ENCODE results near the gene CREM. TPM values are rescaled to one million over a fixed set of nuclear protein-coding genes. Genes with fewer than 3 reads are reported as not detected.
"Not testable (repeated sequence)": the region's sequence is repeated elsewhere in the genome, so short reads cannot be mapped to it uniquely, and the experiment has no call there.

CREM gene
- 59.5 TPM for total RNA-seq

DNA sequence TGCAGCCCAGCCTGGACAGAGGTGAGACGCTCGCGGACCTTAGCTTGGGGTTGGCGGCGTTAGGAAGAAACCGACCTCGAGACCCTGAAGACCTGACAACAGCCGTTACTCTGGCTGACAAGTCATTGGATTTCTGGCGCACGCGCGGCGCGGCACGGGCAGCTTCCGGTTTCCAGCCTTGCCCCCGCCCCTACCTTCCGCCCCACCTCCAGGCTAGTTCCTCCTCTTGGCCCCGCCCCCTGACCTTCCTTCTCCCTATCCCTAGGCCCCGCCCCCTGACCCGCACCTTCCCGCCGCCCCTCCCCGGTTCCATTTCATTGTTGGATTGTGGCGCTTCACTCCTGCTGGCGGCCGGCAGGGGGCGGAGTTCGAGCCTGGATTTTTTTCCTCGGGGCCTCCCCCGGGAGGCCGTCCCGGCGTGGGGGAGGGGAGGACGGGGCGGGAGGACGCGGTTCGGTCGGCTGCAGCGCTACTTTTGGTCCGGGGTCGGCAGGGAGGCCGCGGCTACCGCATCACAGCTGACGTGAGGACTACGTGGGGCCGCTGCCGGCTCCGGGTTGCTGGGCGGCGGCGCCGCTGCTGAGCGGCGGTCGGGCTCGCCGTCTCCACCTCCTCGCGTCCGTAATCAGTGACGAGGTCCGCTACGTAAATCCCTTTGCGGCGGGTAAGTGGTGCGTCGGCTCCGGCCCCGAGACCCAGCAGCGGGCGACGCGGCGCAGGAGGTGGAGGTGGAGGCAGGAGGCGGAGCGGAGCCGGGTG, at the start of gene CREM:
CREM (plus strand) TSS at position 317 of the 759 bp plus-strand sequence. CDS start 10,990 bp downstream, outside the sequence.
- DNase-seq (ENCODE audit: low spot score), result peak; percentile 100
- intact Hi-C loops (cut with DNase I), result no loop called here
- peak; percentile 98 for ATAC-seq

- DNase-seq (ENCODE audit: low spot score) (no peak), ATAC-seq (no peak)
- intact Hi-C loops (cut with DNase I), result no loop called here
These were observed 47.4 kb upstream of the CREM start for GRCh38 chr10:35079265-35079664.

- intact Hi-C loops (cut with DNase I), result no loop called here
- DNase-seq (ENCODE audit: low spot score) (no peak), ATAC-seq (no peak)
These were observed 46.9 kb upstream of the CREM start for GRCh38 chr10:35079763-35080162.

GRCh38 chr10:35080261-35080660, 46.4 kb upstream of the CREM start:
- DNase-seq (ENCODE audit: low spot score); ATAC-seq; intact Hi-C loops (cut with DNase I): not testable (repeated sequence)

DNA sequence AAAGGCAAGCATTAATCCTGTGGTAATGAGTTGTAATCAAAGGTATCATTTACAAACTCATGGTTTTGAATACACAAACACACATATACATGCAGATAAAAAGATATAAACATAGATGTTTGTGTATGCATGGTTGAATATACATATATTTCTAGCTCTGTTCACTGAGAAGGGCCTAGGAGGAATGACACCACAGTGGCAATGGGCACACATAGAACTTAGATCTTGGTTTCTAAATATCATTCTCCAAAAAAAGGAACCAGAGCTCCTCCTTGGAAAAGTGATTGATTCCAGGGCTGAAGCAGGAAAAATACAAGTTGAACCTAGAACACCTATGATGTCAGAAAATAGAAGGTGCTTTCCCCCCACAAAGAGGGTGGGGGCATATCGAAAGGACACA, 43.4 kb upstream of the CREM start:
- intact Hi-C loops (cut with DNase I), result no loop called here
- DNase-seq (ENCODE audit: low spot score) (no peak), ATAC-seq (no peak)

DNA sequence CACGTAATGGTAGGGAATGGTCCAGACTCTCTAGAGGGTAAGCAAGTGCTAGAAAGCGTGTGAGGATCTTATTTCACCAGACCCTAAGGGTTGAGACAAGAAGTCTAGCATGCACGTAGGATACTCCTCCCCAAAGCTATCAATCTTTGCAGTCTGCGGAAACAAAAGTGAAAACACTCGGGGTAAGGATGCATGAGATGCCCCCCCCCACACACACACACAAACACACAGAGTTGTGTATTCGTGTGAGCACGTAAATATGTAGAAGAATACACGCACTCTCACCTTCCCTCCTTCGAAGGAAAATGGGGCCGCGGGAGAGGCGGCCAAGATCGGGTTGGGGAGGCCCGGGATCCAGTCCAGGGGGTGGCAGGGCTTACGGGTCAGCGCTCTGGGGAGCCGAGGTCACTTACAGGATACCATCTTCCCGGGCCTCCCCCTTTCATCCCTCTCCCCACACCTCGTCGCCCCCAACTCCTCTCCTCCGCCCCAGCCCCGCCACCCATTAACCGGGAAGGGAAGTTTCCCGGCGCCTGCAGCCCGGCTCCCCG, 37.0 kb upstream of the CREM start:
- peak; percentile 18 for ATAC-seq
- intact Hi-C loops (cut with DNase I), result no loop called here
- DNase-seq (ENCODE audit: low spot score), result peak; percentile 67

- intact Hi-C loops (cut with DNase I), result no loop called here
- DNase-seq (ENCODE audit: low spot score) (peak; percentile 95), ATAC-seq (peak; percentile 98)
These were observed 36.3 kb upstream of the CREM start, which contains the start of gene CUL2 for GRCh38 chr10:35090162-35090954. Gene CUL2, minus strand, starts transcription at chr10:35090341. Its CDS starts 19,024 bp downstream, at chr10:35071317.

GRCh38 chr10:35091994-35092790, 34.5 kb upstream of the CREM start:
- no peak for ATAC-seq
- no peak for DNase-seq (ENCODE audit: low spot score)
- intact Hi-C loops (cut with DNase I), result no loop called here

DNA sequence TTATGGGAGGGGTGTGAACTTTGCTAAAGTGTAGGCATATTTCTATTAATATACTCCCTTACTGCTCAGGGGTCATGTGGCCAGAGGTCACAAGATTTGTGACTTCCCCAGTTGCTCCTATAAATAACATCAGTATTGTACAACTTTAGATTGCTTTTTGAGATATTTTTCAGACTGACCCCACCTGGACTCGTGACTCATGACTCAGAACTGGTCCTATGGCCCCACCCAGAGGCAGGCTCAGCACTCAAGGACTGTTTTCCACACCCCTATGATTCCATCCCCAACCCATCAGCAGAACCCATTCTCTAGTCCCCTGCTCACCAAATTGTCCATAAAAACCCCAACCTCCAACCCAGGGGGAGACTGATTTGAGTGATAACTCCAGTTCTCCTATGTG, 33.8 kb upstream of the CREM start:
- intact Hi-C loops (cut with DNase I), result no loop called here
- ATAC-seq, result no peak
- no peak for DNase-seq (ENCODE audit: low spot score)

- DNase-seq (ENCODE audit: low spot score) (no peak), ATAC-seq (no peak)
- intact Hi-C loops (cut with DNase I), result no loop called here
These were observed 30.3 kb upstream of the CREM start for GRCh38 chr10:35096312-35096711.

DNA sequence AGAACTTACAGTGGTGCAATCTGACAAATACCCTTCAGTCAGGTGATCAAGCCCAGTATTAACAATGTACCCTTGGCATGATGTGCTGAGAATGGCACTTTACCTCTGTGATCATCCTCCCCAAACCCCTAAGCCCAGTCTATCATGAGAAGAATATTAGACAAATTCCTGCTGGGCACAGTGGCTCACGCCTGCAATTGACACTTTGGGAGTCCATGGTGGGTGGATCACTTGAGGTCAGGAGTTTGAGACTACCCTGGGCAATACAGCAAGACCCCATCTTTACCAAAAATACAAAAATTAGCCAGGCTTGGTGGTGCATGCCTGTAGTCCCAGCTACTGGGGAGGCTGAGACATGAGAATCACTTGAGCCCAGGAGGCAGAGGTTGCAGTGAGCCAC, 29.1 kb upstream of the CREM start:
- ATAC-seq (no peak), DNase-seq (ENCODE audit: low spot score) (no peak)
- intact Hi-C loops (cut with DNase I), result no loop called here

DNA sequence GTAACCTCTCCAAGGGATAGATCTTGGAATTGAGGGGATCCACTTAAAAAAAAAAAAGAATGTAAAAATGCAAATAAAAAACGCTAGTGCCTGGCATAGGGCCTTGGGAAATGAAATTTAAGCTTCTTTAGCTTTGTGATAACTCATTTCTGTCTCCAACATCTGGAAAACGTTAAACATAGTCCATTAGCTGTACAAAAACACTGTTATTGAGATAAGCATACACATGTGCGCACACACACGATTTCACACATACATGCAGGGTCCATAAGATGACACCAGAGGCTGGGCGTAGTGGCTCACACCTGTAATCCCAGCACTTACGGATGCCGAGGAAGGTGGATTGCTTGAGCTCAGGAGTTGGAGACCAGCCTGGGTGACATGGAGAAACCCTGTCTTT, 22.8 kb upstream of the CREM start:
- ATAC-seq (no peak), DNase-seq (ENCODE audit: low spot score) (no peak)
- intact Hi-C loops (cut with DNase I), result no loop called here

GRCh38 chr10:35112571-35112970, 14.1 kb upstream of the CREM start:
- ATAC-seq (no peak), DNase-seq (ENCODE audit: low spot score) (no peak)
- intact Hi-C loops (cut with DNase I), result no loop called here

DNA sequence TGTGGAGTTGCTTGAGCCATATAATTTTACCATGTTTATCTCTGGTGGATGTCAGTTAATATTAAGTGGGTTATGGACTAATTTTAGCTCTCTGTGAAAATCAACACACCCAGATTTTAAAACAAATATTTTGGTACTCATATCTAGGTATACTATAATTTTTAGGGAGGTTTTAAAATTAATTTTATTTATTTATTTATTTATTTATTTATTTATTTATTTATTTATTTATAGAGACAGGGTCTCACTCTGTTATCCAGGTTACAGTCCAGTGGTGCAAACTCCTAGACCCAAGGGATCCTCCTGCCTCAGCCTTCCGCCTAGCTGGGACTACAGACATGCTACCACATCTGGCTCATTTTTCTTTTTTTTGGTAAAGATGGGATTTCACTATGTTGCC, 7.3 kb upstream of the CREM start:
- DNase-seq (ENCODE audit: low spot score) (no peak), ATAC-seq (no peak)
- intact Hi-C loops (cut with DNase I), result loop anchor here (5.0 kb wide), 1 partner anchor 103 kb away; no protein-coding TSS in a partner anchor

DNA sequence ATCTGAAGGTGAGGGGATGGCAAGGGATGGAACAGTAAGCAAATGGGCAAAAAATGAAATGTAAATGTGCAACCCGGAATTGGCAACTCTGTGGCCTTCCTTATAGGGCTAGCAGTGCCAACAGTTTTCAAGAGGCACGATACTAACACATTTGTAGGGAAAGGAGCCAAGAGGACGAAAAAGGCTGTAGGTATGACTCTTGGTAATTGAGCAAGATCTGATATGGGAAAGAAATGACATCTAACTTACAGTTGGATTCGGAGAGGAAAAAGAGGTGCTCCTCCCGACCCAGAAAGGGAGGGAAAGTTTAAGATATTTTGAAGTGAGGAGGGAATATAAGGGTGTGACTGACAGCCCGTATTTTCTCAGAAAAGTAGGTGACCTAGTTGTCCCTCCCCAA, 2.1 kb upstream of the CREM start:
- intact Hi-C loops (cut with DNase I), result no loop called here
- DNase-seq (ENCODE audit: low spot score), result no peak
- ATAC-seq, result no peak

- intact Hi-C loops (cut with DNase I), result no loop called here
- ATAC-seq (no peak), DNase-seq (ENCODE audit: low spot score) (no peak)
These were observed 550 bp upstream of the CREM start for GRCh38 chr10:35126062-35126529.

- intact Hi-C loops (cut with DNase I), result no loop called here
- peak; percentile 83 for DNase-seq (ENCODE audit: low spot score)
These were observed 744 bp downstream of the CREM start for GRCh38 chr10:35127289-35127891.

GRCh38 chr10:35129185-35129674, 2.6 kb downstream of the CREM start:
- ATAC-seq (no peak), DNase-seq (ENCODE audit: low spot score) (no peak)
- intact Hi-C loops (cut with DNase I), result no loop called here

More at GRCh38 chr10:35127289-35127891, 744 bp downstream of the CREM start:
- ATAC-seq, result peak; percentile 11

Measured in sciatic nerve (tissue), 2 donors.